Pancreas (tissue), 10 donors: ENCODE measurements around the gene SV2C. TPM values are rescaled to one million over a fixed set of nuclear protein-coding genes. Genes with fewer than 3 reads are reported as not detected.
A peak's percentile ranks its signal among the peaks of the same experiment; 100 is the strongest.

Experiments
- ATAC-seq, 4 donors: fragments of 200-7000 bp; cut with Tn5 transposase; one replicate each; pipeline versions ENCODE4 v1.8.0 to v1.9.1; 2020; ENCODE audit warnings: mild to moderate bottlenecking in 4 of 4, moderate library complexity in 4 of 4
- DNase-seq, 6 donors: peaks; one replicate each; pipeline ENCODE4 v3.0.0-alpha.2; 2020
- FAIRE-seq: peaks from 2 replicates; lab custom pipeline; 2012; peaks lifted over from hg19 to GRCh38; lab: Jason Lieb, UNC
- H3K27ac ChIP-seq, 4 donors: fragments of 200-600 bp; sonication (generic); 1 replicate in 3 of 4; 2 replicates in 1 of 4; pipeline versions ENCODE4 v1.5.0 to v1.8.0; 2020
- H3K27me3 ChIP-seq, 4 donors: fragments of 200-600 bp; one replicate each; pipeline ENCODE4 v1.8.0; 2021
- H3K36me3 ChIP-seq, 3 donors: fragments of 200-600 bp; sonication (generic) in 1 of 3; one replicate each; pipeline versions ENCODE4 v1.5.0 to v1.8.0; 2020 to 2021
- H3K4me1 ChIP-seq, 3 donors: fragments of 200-600 bp; one replicate each; pipeline ENCODE4 v1.8.0; 2021
- H3K4me3 ChIP-seq, 4 donors: fragments of 200-600 bp; sonication (generic) in 2 of 4; one replicate each; pipeline versions ENCODE4 v1.5.0 to v1.8.0; 2020 to 2021
- H3K9me3 ChIP-seq, 4 donors: fragments of 200-600 bp; one replicate each; pipeline ENCODE4 v1.8.0; 2021
- WGBS, 2 donors: extraction: QIAGEN DNeasy Blood & Tissue Kit; methylation state at CpG; one replicate each; pipeline ENCODE4 v1.1.7; 2013; 5-methylcytosine and 5-hydroxymethylcytosine counted together
- intact Hi-C, 3 donors: fragments of 100-400 bp; cut with DNase I; formaldehyde crosslinking; loops; one replicate each; pipeline versions ENCODE4 v1.11.1 to v1.14.2; 2022
- polyA plus RNA-seq, 2 donors: library from polyadenylated mRNA; stranded (reverse); fragments of 200-250 nt; gene quantifications; one replicate each; pipeline ENCODE4 v1.2.3, GENCODE V29; 2013
- total RNA-seq, 6 donors: library from RNA; stranded (reverse); fragmentation: NEBNext Ultra II Directional in 4 of 6; extraction: Animal tissue kit (Norgen Biotek cat#: 25700) in 4 of 6; gene quantifications; one replicate each; pipeline versions ENCODE4 v1.2.1 to v1.2.4, GENCODE V29; 2021 to 2023
- TF ChIP-seq, protein P1 (sequence below), 4 donors: fragments of 200-600 bp; sonication (generic) in 3 of 4; IDR thresholded peaks; one replicate each; pipeline versions ENCODE4 v1.5.0 to v1.8.0; 2021; ENCODE audit warnings: antibody characterized with exemption in 4 of 4
- donor health status: healthy with polysubstance abuse.
- donor health status: DM: no; HTN: no; CAD: no; lungs with moderate emphysema.
- donor health status: DM: no; HTN: no; CAD: no.
- donor health status: control.
- donor health status: control.
- donor health status: Bipolar disorder and iron deficiency.
- donor health status: DM: yes; HTN: yes; CAD: no.
- donor health status: DM: no; HTN: no; CAD: no.
- donor health status: DM: no; HTN: no; CAD: no.
- donor health status: DM: yes; HTN: yes; CAD: no.

SV2C gene
- total and polyA plus RNA-seq, 8 donors, result 0.05 to 0.18 (median 0.08) TPM; not detected in 1

GRCh38 chr5:76099756-76100155, 16.6 kb downstream of the SV2C start:
- TF ChIP-seq, protein P1, sequence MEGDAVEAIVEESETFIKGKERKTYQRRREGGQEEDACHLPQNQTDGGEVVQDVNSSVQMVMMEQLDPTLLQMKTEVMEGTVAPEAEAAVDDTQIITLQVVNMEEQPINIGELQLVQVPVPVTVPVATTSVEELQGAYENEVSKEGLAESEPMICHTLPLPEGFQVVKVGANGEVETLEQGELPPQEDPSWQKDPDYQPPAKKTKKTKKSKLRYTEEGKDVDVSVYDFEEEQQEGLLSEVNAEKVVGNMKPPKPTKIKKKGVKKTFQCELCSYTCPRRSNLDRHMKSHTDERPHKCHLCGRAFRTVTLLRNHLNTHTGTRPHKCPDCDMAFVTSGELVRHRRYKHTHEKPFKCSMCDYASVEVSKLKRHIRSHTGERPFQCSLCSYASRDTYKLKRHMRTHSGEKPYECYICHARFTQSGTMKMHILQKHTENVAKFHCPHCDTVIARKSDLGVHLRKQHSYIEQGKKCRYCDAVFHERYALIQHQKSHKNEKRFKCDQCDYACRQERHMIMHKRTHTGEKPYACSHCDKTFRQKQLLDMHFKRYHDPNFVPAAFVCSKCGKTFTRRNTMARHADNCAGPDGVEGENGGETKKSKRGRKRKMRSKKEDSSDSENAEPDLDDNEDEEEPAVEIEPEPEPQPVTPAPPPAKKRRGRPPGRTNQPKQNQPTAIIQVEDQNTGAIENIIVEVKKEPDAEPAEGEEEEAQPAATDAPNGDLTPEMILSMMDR (IDR thresholded peaks at IDR 0.05), result no peak
- no peak overlapping the region for H3K27ac ChIP-seq
- DNase-seq (no peak), FAIRE-seq (no peak), ATAC-seq (no peak)
- no peak overlapping the region for H3K4me3 ChIP-seq
- H3K9me3 ChIP-seq, result no peaks in the 10 kb centered on the region
- intact Hi-C loops, result no loop called here
- H3K4me1 ChIP-seq, result no peaks in the 10 kb centered on the region
- H3K27me3 ChIP-seq, result no peaks in the 10 kb centered on the region
- no peaks in the 10 kb centered on the region for H3K36me3 ChIP-seq
- WGBS, 2 donors, result 56 to 67% methylated on average over 1 of the region's 1 CpG

DNA sequence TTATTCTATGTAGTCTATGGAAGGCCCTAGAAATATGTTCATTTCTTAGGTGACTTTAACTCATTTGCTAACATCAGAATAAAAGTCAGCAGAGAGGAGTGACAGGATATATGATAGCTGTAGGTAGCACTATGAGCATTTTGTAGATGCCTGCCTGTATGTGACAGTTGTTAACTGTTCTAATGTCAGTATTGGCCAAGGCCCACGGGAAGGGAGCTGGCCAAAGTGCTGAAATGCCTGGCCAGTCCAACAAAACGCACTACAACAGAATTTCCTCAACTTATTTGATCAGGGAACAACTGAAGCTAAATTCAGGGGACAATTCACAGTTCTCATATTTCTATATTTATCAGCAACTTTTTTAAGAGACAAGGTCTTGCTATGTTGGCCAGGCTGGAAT, 20.8 kb downstream of the SV2C start:
- no peaks in the 10 kb centered on the region for H3K36me3 ChIP-seq
- no peaks in the 10 kb centered on the region for H3K27me3 ChIP-seq
- intact Hi-C loops, result no loop called here
- FAIRE-seq (no peak), ATAC-seq (peak; percentile 55 to 77 (median 66)), DNase-seq (peak in 5 of 6 donors; percentile 22 to 64 (median 43))
- no peak overlapping the region for H3K27ac ChIP-seq
- no peaks in the 10 kb centered on the region for H3K4me1 ChIP-seq
- no peak overlapping the region for H3K4me3 ChIP-seq
- WGBS, 2 donors, result 1 to 4% methylated on average over 2 of the region's 2 CpGs
- TF ChIP-seq, protein P1 (IDR thresholded peaks at IDR 0.05), result no peak
- H3K9me3 ChIP-seq, result no peaks in the 10 kb centered on the region

DNA sequence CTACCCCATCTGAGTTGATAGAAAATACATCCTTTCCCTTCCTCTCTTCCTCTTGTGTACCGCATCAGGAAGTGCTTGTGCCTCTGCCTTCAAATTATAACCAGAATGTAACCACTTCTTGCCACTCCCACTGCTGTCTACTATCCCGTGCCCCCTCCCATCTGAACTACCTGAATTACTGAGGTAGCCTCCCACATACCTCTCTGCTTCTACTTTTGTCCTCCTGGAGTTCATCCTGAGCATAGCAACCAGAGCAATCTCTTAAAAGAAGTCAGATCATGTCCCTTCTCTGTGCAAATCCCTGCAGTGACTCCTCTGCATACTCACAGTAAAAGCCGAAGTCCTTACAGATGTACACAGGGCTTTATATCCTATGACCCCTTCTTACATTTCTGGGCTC, 23.0 kb downstream of the SV2C start:
- H3K4me1 ChIP-seq, result no peaks in the 10 kb centered on the region
- 54 to 61% methylated on average over 3 of the region's 3 CpGs for WGBS, 2 donors
- FAIRE-seq (no peak), ATAC-seq (no peak), DNase-seq (no peak)
- TF ChIP-seq, protein P1 (IDR thresholded peaks at IDR 0.05), result no peak
- H3K4me3 ChIP-seq, result no peak overlapping the region
- no peak overlapping the region for H3K27ac ChIP-seq
- no peaks in the 10 kb centered on the region for H3K27me3 ChIP-seq
- H3K9me3 ChIP-seq, result no peaks in the 10 kb centered on the region
- intact Hi-C loops, result no loop called here
- no peaks in the 10 kb centered on the region for H3K36me3 ChIP-seq

- Histone ChIP-seq H3K27me3 (no peaks in the 10 kb centered on the region), H3K27ac (no peak overlapping the region), H3K4me3 (no peak overlapping the region), H3K4me1 (peaks cover 0 to 9% (median 4%) of the 10 kb centered on the region in 3 donors), H3K9me3 (no peaks in the 10 kb centered on the region), H3K36me3 (no peaks in the 10 kb centered on the region)
- TF ChIP-seq, protein P1 (IDR thresholded peaks at IDR 0.05), result no peak
- intact Hi-C loops, result no loop called here
- FAIRE-seq, result no peak
- ATAC-seq, result peak in 3 of 4 donors; percentile 56 to 83 (median 71)
- WGBS, 2 donors, result 59 to 60% methylated on average over 7 of the region's 7 CpGs
- DNase-seq, result peak in 1 of 6 donors; percentile 6
Observed at GRCh38 chr5:76111477-76112174, 28.4 kb downstream of the SV2C start.

- FAIRE-seq, result no peak
- H3K9me3 ChIP-seq, result no peaks in the 10 kb centered on the region
- no peaks in the 10 kb centered on the region for H3K36me3 ChIP-seq
- TF ChIP-seq, protein P1 (IDR thresholded peaks at IDR 0.05), result no peak
- 83 to 88% methylated on average over 4 of the region's 4 CpGs for WGBS, 2 donors
- no peaks in the 10 kb centered on the region for H3K27me3 ChIP-seq
- DNase-seq, result no peak
- H3K27ac ChIP-seq, result no peak overlapping the region
- peaks cover 0 to 9% (median 4%) of the 10 kb centered on the region in 3 donors for H3K4me1 ChIP-seq
- no peak for ATAC-seq
- intact Hi-C loops, result no loop called here
- no peak overlapping the region for H3K4me3 ChIP-seq
Observed at GRCh38 chr5:76113103-76113502, 29.9 kb downstream of the SV2C start.
